GM21381 (cell line): ENCODE results near the gene SLC25A31.

Experiments used
- ATAC-seq: cut with Tn5 transposase; IDR thresholded peaks from one replicate; pipeline ENCODE4 v1.9.1; 2021; ENCODE audit warnings: mild to moderate bottlenecking, moderate library complexity; ENCODE audit not compliant: unreplicated experiment

Gene SLC25A31

GRCh38 chr4:127776620-127777019, 46.4 kb downstream of the SLC25A31 start:
- no peak for ATAC-seq

- no peak for ATAC-seq
Measured at GRCh38 chr4:127777487-127777886, 47.3 kb downstream of the SLC25A31 start.

GRCh38 chr4:127778102-127778501, 47.9 kb downstream of the SLC25A31 start:
- no peak for ATAC-seq

GRCh38 chr4:127780598-127780997, 50.4 kb downstream of the SLC25A31 start:
- no peak for ATAC-seq

GRCh38 chr4:127781300-127782024, 51.3 kb downstream of the SLC25A31 start:
- peak; percentile 36 for ATAC-seq

- ATAC-seq = peak; percentile 73
Measured at GRCh38 chr4:127782025-127782274, 51.8 kb downstream of the SLC25A31 start.

GRCh38 chr4:127782275-127783025, 52.2 kb downstream of the SLC25A31 start, which contains the start of gene HSPA4L:
TSS of gene HSPA4L (plus strand) at chr4:127782322. CDS start at chr4:127782551, 229 bp downstream.
- peak; percentile 39 for ATAC-seq

GRCh38 chr4:127783026-127783769, 53.0 kb downstream of the SLC25A31 start:
- ATAC-seq = peak; percentile 4

- ATAC-seq = no peak
Measured at GRCh38 chr4:127783955-127784770, 54.0 kb downstream of the SLC25A31 start.

GRCh38 chr4:127788517-127788916, 58.3 kb downstream of the SLC25A31 start:
- ATAC-seq = peak; percentile 40

GRCh38 chr4:127791391-127791790, 61.2 kb downstream of the SLC25A31 start:
- no peak for ATAC-seq

GRCh38 chr4:127793528-127793927, 63.3 kb downstream of the SLC25A31 start:
- ATAC-seq = no peak

- ATAC-seq = no peak
Measured at GRCh38 chr4:127799711-127800110, 69.5 kb downstream of the SLC25A31 start.

GRCh38 chr4:127809173-127809800, 79.1 kb downstream of the SLC25A31 start:
- ATAC-seq = no peak

GRCh38 chr4:127810551-127810950, 80.4 kb downstream of the SLC25A31 start:
- ATAC-seq = no peak

GRCh38 chr4:127822430-127822829, 92.2 kb downstream of the SLC25A31 start:
- no peak for ATAC-seq
